ENCODE data around the gene LRRC4C. TPM values are rescaled to one million over a fixed set of nuclear protein-coding genes. Genes with fewer than 3 reads are reported as not detected.

Gene LRRC4C
- total and polyA plus RNA-seq, 10 of the 15 experiments (the other 5 are each of a cell fraction or from before 2014, with no cell fraction given), result 1.5 TPM; not detected in 9

DNA sequence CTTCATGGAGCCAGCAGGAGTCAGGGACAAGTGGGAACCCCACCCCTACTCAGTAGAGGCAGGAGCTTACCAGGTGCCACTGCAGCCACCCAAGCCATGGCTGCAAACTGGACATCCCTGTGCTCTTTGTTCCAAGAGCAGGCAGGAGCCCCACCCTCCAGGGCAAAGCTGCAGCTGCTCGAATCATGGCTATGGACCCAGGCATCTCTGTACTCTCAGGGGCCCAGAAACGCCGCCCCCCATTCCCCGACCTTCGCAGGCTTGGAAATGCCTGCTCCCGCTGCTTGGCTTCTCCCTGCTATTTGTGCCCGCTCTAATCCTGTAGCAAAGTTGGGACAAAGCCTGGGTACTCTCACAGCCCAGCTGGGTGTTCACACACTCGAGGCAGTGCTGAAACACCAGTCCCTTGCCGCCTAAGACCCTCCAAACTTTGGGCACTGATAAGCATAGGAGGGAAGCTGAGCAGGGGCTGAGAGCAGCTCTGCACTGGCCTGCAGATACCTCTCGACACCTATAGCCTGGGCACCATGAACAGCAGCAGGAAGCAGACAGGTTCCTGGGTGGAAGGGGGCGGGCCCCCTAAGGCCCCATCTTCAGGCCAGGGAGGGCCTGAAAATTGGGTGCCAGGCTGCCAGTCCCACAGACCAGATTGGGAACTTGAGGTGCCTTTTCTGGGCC is 402.4 kb downstream of the LRRC4C start:
- ChIA-PET POLR2A (interaction anchor here (1.1 kb wide), 1 partner anchor 11 kb away, joined by 3 read pairs; no protein-coding TSS in a partner anchor), CTCF (interaction anchor here (1.3 kb wide), 1 partner anchor 59 kb away, joined by 3 read pairs; no protein-coding TSS in a partner anchor), RAD21 (ENCODE audit: unreplicated experiment) (no interaction called here), SMC1A (ENCODE audit: uncharacterized antibody, unreplicated experiment) (no interaction called here)
- ATAC-seq (no peak; the same call in 1 of the 3 replicates), DNase-seq (ENCODE audit: low read depth, low spot score) (no peak), FAIRE-seq (no peak)
- Histone ChIP-seq H4K20me1 (ENCODE audit: control insufficient read depth, insufficient read depth) (no peaks in the 10 kb centered on the region), H3K4me2 (ENCODE audit: control insufficient read depth, insufficient read depth) (no peak overlapping the region), H3K36me3 (ENCODE audit: control insufficient read depth in 2 of 2, insufficient read depth in 2 of 2, low read length in 1 of 2) (no peaks in the 10 kb centered on the region), H3K9ac (ENCODE audit: control insufficient read depth, insufficient read depth, low read length) (no peak overlapping the region), H3K27me3 (replicated peaks in 1 of 2; ENCODE audit: control insufficient read depth in 2 of 2, insufficient read depth in 2 of 2, low read length in 1 of 2) (no peaks in the 10 kb centered on the region), H3K79me2 (ENCODE audit: control insufficient read depth, insufficient read depth, low read length) (no peaks in the 10 kb centered on the region), H3K27ac (ENCODE audit: control insufficient read depth, insufficient read depth) (no peak overlapping the region), H2AFZ (ENCODE audit: control insufficient read depth, low read depth, low read length) (no peak overlapping the region), H3K4me1 (ENCODE audit: control insufficient read depth, insufficient read depth, low read length) (no peaks in the 10 kb centered on the region), H3K9me3 (replicated peaks; ENCODE audit: control insufficient read depth, insufficient read depth, low read length) (no peaks in the 10 kb centered on the region), H3K4me3 (no peak overlapping the region)
- no TSS peak for BruUV-seq (replicated peaks)
- intact Hi-C loops (cut with micrococcal nuclease; ENCODE audit: unreplicated experiment) (no loop called here), in situ Hi-C loops (cut with MboI) (no loop called here)
- WGBS (ENCODE audit: insufficient coverage, insufficient replicate concordance, low lambda C conversion rate, missing lambda C conversion rate), result 23% methylated on average over 11 of the region's 11 CpGs
- TF ChIP-seq RFX5 (IDR thresholded peaks at IDR 0.05; ENCODE audit: low read depth, low read length), result no peak
- TF ChIP-seq BMI1 (IDR thresholded peaks at IDR 0.05; ENCODE audit: borderline replicate concordance), result no peak
- TF ChIP-seq RELA (IDR thresholded peaks at IDR 0.05; ENCODE audit: borderline replicate concordance, partially characterized antibody), result no peak
- TF ChIP-seq HDGF (IDR thresholded peaks at IDR 0.05), result no peak
- TF ChIP-seq, protein P1, sequence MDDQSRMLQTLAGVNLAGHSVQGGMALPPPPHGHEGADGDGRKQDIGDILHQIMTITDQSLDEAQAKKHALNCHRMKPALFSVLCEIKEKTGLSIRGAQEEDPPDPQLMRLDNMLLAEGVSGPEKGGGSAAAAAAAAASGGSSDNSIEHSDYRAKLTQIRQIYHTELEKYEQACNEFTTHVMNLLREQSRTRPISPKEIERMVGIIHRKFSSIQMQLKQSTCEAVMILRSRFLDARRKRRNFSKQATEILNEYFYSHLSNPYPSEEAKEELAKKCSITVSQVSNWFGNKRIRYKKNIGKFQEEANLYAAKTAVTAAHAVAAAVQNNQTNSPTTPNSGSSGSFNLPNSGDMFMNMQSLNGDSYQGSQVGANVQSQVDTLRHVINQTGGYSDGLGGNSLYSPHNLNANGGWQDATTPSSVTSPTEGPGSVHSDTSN (IDR thresholded peaks at IDR 0.05; ENCODE audit: insufficient replicate concordance, low read depth, low read length), result no peak
- TF ChIP-seq BCL11A (IDR thresholded peaks at IDR 0.05; ENCODE audit: low read depth, low read length), result no peak
- no peak for TF ChIP-seq STAT3 (IDR thresholded peaks at IDR 0.05; ENCODE audit: low read depth, low read length)
- TF ChIP-seq LARP7 (IDR thresholded peaks at IDR 0.05), result no peak
- TF ChIP-seq HDAC2 (IDR thresholded peaks at IDR 0.05), result no peak
- no peak for TF ChIP-seq TCF7 (IDR thresholded peaks at IDR 0.05; ENCODE audit: borderline replicate concordance)
- TF ChIP-seq, protein P2, sequence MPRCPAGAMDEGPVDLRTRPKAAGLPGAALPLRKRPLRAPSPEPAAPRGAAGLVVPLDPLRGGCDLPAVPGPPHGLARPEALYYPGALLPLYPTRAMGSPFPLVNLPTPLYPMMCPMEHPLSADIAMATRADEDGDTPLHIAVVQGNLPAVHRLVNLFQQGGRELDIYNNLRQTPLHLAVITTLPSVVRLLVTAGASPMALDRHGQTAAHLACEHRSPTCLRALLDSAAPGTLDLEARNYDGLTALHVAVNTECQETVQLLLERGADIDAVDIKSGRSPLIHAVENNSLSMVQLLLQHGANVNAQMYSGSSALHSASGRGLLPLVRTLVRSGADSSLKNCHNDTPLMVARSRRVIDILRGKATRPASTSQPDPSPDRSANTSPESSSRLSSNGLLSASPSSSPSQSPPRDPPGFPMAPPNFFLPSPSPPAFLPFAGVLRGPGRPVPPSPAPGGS (IDR thresholded peaks at IDR 0.05; ENCODE audit: borderline replicate concordance, insufficient read depth, low read depth, low read length, poor library complexity, severe bottlenecking), result no peak
